GM21447 (cell line): ENCODE data around the gene PFDN4.

ENCODE experiments used
- ATAC-seq: cut with Tn5 transposase; IDR thresholded peaks from one replicate; pipeline ENCODE4 v1.9.1; 2021; ENCODE audit not compliant: unreplicated experiment

Gene PFDN4

DNA sequence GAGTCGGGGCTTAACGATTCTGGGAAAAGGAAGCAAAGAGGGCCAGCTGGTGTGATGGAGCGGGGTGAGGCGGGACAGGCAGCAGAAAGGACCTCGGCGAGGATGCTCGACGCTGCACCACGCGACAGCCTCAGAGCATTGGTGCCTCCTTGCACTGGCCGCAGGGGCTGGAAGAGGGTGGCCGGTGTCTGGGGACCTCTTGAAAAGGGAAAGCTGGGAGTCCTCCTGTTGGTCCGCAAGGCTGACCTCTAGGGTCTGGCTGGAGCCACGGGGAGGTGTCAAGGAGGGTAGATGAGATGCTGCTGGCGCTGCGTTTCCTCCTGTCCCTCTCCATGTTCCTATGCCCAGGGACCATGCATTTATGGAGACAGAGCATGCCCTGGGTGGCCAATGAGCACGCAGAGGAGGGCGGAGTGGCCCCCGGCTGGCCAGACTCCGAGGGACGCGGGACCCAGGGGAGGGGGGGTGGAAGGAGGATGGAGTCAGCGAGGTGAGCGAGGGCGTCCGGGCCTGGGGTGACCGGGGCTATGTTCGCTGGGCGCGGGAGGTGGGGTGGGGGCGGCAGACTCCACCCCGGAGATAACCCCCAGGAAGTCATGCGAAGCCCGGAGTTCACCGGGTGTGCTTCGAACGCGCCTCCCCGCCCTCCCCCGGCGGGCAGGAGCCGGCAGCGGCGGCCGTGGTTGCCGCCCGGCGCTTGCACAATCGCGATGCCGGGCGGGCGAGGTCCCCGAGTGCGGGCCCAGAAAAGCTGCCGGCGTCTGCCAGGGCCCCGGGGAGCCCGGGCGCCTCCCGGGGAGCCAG lies 34.0 kb upstream of the PFDN4 start, which contains the start of gene CYP24A1:
Gene CYP24A1, minus strand, starts transcription at position 334 of the 804 bp plus-strand sequence. CDS start 407 bp downstream, outside the sequence.
- ATAC-seq, result no peak

DNA sequence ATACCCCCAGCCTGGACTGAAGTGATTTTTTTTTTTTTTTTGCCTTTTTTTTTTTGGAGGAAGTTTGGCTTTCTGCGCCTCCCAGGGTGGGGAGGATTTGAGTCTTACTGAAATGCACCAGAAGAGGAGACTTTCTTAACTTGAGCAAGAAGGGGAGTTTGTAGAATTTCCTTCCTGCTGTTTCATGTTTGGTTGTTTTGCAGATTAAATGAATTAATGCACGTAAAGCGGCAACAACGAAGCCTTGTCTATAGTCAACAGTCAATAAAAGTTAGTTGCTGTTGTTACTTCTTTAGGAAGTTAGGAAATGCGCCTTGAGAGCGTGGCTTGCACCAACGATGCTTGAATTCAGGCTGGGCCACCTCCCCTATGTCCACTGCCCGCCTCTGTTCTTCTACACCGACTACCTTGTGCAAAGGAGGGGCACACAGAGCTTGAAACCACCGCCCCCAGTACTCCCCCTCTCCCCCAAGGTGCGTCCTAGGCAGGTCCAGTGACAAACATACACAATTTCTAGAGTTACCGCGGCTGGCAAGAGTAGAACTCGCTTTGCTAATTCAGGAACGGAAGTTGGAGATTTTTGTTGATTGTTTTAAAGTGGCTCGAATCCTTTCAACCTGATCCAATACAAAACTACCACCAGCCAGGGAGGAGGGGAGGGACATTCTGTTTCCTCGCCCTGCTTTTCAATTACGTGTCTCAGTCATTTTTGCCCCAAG lies 33.3 kb upstream of the PFDN4 start:
- ATAC-seq, result no peak

DNA sequence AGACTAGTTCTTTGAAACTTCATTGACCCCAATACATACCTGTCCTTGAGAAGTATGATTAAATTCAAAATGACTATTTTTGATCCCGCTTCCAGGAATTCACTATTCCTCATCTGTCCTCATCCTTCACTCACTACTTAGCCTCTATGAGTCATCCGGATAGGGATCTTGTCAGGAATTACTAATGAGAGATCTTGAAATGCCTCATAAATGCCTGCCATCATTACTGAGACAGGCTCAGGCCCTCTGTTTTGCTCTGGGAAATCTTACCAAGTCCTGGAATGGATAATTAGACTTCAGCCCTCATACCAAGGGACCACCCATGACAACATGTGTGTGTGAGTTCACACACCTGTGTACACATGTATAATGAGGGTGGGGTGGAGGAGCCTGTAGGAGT lies 31.3 kb upstream of the PFDN4 start:
- no peak for ATAC-seq

DNA sequence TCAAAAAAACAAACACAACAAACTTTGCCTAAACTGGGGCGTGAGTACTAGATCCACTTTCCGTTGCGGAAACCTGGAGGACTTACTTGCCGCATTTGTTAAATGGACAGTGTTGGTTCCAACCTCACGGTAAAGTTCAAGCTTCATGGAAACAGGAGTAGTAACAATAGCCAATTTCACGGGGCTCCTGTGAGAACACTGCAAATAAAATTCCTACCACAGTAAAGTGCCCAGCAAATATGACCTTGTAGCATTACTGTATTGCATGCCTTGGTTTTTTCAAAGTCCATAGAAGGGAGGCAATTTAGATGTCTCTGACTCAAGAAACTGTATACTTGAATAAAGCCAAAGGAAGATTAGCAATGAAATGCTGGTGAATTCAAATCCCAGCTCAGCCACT lies 30.5 kb upstream of the PFDN4 start:
- no peak for ATAC-seq

DNA sequence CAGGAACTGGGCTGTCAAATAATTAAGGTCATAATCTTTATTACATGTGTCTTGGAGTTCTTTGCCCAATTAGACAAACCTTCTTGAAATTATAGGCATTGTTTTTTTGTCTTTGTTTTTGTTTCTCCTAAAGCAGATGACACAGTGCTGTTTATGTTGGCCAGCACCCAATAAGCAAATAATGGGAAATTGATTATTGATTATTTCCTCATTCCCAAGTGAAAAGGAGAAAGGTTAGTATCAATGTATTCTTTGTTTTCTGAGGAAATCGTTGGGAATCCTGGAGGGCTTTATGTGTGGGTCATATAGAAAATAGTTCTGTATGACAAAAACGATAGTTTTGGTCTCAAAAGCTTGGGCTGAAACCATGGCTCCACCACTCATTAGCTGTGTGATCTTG lies 29.6 kb upstream of the PFDN4 start:
- ATAC-seq, result no peak

DNA sequence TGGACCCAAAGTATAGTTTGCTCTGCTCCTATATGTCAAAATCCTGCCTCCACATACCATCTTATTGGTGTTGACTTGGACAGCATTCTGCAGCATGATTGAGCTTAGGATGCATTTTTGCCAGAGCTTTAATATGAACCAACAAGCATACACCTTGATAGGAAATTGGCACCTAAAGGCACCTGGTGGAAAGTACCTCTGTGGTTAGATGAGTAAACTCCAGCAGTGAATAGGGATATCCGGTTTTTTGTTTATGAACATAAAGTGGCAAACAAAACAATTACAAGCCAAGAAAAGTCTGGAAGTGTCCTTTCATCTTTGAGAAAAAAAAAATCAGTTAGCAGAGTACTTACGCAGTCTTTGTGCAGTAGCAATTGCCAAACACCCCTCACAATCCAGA lies 27.9 kb upstream of the PFDN4 start:
- ATAC-seq, result no peak

DNA sequence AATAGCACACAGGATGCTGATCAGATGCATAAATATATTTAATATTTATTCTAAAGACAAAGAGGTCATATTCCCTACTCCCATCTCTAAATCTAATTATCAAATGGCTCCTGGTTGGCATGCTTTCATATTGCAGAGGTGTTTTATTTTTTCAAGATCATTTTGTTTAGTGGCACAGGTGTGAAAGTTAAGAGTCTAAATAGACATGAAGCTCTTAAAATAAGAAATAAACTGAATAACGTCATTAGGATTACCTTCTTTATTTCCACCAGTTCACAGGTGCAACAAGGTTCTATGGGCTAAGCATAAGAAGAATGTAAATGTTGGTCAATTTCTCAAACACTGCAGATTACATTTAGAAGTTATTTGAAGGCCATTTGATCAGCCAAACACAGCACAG lies 27.0 kb upstream of the PFDN4 start:
- no peak for ATAC-seq

DNA sequence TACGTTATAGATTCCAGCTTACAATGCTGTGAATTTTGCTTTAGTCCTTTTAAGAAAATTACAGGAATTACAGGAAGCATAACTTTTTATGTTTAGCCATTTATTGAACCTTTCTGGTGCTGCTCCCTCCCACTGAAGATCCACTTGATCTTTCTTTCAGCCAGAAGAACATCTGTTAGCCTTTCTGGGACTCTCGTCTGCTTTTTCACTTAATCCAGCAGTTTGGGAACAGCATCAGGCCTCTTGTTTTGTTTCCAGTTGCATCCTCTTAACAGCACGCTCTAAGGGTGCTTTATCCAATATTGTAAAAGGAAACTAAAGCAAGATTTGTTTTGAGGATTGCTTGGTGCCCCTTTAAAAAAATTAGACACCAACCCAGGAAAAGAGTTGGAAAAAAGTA lies 23.8 kb upstream of the PFDN4 start:
- ATAC-seq, result no peak

DNA sequence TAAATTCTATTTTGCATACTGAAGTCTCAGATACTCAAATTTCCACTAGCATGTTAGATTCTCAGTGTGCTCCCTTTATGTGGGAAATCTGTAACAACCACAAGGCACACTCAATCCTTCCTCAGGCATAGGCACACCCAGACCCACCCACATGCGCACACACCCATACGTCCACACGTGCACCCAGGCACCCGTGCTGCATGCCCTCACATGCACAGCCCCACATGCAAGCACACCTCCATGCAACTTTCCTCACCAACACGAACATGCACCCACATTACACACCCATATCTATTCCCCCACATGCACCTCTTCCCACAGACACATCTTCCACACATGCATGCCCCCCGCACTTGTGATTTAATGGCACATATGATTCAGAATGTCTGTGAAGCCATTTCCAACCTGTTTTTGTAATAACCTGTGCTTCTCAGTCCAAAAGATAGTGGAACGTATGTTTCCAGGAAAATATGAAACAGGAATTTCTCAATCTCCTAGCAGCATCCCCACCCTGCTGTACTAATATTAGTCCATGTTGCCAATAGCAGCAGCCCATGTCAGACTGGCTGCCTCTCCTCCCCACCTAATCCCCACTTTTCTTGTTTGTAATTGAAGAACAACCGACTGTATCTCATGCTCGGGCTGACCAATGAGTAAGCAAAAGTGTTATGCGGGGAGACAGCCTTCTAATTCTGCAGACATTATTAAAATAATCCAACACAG lies 22.8 kb upstream of the PFDN4 start:
- ATAC-seq, result no peak

DNA sequence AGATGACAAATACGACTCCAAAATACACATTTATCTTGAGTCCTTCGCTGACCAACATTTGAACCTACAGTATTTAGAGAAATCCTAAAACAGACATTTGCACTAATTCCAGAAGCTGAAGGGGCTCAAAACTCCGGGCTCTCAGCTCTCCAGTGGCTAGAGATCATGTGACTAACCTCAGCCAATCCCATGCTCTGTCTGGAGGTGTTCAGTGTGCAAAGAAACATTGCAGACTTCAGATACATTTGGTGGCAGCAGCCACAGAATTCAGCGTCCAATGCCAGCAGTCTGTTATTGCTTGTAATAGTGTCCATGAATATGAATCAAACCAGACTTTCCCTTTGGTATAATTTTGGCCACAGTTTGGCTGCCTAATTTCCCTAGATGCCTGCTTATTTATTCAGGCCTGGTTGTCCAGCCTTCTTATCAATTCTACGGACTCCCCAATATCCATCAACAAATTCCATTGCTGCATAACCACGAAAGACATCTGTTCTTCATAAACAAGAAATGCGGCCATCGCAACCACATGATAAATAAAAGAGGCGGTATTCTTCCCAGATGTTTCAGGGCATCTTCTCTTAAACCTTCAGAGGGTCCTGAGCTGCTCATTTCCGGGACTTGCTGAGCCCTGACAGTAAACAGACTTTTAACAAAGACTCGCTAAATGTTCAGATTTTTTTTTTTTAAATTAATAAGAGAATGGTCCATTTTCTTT lies 19.6 kb upstream of the PFDN4 start:
- ATAC-seq, result no peak

DNA sequence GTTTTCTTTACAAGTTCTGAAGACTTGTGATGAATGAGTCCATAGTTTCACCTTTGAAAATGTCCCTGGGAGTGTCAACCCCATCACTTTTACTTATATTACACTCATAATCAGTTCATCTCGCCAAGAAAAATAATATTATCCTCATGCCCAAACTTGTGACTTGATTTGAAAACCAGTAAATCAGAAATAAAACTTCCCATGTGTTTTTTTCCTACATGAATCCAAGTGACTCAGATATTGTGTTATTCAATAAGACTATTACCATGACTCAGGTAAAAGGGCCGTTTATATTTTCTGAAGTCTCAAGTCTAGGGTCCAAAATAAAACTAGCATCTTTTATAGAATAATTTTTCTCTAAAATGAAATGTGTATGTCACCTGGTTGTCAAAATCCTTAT lies 18.3 kb upstream of the PFDN4 start:
- no peak for ATAC-seq

DNA sequence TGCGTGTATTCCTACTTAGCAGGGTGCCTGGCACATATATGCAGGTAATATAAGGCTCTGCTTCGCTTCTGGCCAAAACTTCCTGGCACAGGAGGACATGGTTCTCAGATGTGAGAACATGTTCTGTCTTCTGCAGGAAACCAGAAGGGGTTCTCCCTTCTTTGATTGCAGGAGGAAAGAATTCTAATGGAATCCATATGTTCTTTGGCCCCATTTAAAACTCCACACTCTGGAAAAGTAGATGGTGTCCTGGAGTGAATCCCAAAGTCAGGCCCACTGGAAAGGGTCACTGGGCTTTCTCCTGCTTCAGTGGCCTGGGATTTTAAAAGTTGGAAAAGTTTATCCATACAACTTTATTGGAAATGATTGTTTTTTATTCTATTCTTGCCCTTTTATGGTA lies 17.7 kb upstream of the PFDN4 start:
- no peak for ATAC-seq

DNA sequence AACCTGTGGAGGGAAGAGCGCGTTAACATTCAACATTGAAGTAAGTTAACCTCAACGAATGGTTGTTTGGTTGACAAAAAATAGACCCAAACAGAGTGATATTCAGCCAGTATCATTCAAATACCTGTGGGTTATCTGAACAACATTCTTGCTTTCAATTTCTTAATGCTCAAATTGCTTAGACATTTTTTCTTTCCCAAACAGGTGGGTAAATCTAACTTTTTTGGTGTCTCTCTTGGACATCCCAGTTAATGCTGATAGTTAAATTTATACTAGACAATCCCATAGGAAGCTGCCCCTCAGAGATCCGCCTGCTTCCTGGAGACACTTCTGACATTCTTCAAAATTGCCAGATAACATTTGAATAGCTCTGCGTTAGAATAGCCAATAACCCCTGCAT lies 14.1 kb upstream of the PFDN4 start:
- no peak for ATAC-seq

DNA sequence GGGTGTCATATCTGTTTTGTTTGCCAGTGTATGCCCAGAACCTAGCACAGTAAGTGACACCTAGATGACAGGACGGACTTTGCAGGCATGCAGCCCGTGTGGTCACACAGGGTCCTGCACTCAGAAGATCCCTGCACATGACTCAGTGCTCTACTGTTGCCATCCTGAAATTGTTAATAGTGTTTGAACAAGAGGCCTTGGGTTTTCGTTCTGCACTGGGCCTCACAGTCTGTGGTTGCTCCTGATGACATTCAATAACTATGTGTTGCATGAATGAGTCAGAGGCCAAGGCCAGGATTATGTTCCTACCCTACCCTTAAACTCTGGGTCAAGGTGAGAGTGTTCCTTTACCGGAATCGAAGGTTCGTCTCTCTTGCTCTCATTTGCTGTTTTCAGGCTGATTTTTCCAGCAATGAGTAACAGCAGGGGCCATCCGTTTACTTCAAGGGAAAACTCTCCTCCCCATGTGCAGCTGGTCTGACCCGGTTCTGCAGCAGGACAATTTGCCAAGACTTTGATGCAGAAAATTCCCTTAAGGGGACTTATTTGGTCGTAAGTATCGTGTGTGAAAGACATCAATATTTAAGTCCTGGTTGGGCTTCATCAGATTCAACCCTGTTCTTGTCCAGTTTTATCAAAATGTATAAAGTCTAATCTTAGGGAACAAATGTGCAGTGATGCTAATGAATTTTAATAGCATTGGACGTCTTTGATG lies 13.0 kb upstream of the PFDN4 start:
- no peak for ATAC-seq

DNA sequence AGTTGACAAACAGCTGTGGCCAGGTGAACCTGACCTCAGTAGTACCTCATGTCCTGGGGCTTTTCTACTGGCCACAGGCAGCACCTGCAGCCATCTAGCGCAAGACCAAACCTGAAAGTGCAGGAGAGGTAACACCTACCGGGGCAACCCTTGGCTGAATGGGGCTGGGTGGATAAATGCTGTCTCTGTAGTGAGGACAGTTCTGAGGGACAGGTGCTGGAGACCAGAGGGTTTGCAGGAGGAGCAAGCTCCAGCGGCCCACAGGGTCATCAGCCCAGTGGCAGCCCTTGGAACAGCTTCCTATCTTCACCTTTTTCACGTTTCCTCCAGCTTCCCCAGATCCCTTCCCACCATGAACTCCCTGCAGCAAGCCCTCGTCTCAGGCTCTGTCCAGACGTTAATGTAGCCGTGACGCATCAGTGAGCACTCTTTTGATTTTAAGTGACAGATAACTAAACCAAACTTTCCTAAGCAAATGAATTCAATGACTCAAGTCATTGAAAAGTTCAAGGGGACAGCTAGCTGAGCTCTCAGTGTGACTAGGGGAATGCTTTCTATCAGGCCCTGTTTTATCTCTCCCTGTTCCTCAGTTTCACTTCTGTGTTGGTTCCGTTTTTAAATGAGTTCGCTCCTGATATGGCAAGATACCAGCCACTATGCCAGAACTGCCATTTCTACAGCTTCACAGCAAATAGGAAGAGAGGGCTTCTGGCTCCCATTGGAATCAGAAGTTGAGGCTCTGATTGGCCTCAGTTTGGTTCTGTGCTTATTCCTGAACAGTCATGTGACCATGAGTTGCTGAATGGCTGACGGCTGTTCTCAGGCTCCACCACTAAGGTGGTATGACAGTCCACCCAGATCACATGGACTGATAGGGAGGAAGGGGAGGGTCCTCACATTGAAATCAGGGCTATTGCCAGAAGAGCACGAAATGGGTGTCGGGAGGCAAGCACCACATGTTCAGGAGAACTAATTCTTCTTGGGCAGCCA lies 12.1 kb upstream of the PFDN4 start:
- ATAC-seq, result no peak

DNA sequence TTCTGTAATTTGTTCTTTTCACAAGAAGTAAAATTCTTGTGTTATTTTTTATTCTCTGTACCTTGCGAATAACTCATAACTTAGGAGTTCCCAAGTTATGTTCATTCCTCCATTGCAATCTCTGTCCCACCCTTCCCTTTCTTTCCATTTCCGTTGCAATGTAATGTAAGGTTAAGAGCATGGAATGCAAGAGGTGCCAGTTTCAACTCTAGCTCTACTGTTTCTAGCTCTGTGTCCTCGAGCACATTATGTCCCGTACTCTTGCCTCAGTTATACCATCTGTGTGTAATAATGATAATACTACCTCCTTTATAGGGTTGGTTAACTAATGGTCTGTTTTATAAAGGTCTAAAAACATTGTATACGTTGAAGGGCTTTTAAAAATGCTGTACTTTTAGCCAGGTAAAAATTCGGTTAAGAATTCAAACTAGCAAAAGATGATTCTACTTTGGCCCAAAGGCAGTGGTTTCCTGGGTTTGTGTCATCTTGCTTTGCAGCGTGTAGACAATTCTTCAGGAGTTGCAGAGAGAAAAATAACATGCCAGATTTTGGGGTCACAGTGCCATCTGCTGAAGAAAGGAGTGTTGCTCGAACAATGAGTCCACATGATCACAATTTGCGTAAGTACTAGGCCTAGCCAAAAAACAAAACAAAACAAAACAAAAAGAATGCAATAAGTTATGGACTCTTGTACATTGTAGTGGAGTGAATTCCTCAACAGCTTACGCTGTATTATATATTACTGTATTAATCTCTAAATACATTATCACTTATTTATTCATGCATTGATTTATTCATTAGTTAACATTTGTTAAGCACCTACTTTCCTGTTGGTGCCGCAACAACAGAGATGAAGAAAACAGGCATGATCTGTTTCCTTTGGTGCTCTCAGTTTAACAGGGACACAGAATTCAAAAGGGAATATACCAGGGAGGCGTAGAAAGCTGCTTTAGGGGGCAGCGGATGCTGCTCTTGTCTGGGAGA lies 10.0 kb upstream of the PFDN4 start:
- no peak for ATAC-seq

DNA sequence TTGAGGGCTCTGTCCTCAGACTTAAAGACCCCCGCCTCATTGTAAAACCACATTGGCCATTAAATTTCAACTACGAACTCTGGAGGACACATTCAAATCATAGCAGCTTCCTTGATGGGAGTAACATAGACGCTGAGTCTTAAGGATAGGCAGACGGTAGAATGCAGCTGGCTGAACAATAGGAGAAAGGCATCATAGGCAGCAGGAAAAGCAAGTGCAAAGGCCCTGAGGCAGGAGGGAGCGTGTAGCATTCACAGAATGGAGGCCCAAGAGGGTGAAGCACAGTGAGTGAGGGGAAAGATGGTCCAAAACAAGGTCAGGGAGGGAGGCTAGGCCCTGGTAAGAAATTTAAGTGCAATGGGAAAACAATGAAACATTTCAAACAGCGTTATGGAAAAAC lies 8.6 kb upstream of the PFDN4 start:
- ATAC-seq, result no peak

DNA sequence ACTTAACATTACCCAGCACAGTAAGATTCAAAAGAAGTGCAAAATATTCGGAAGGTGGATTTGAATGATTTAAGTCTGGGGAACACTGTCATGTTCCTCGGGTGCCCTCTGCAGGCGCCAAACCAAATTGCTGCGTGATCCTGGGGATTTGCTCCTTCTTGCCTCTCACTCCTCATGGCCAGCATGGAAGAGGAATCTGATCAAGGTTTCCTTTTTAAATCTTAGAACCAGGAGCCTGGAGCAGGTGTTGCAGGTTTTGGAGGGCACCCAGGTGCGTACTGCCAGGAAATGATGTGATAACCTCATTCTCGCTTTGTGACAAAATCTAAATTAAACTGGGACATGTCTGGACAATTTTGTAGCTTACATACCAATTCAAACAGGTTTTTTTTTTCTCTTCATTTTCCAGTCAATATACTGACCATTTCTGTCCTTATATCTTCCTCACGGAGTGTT lies 8.1 kb upstream of the PFDN4 start:
- ATAC-seq, result peak; percentile 40
